Measurements from ENCODE around the gene KAZN. TPM values are rescaled to one million over a fixed set of nuclear protein-coding genes. Genes with fewer than 3 reads are reported as not detected.
A peak's percentile ranks its signal among the peaks of the same experiment; 100 is the strongest.
"Not testable (repeated sequence)": the region's sequence is repeated elsewhere in the genome, so short reads cannot be mapped to it uniquely, and the experiment has no call there.

The KAZN gene
- total RNA-seq, result 33.9 TPM

GRCh38 chr1:14598498-14599182 is at the start of gene KAZN:
Gene KAZN, plus strand, starts transcription at chr1:14598685.
- ATAC-seq, result peak; percentile 42

DNA sequence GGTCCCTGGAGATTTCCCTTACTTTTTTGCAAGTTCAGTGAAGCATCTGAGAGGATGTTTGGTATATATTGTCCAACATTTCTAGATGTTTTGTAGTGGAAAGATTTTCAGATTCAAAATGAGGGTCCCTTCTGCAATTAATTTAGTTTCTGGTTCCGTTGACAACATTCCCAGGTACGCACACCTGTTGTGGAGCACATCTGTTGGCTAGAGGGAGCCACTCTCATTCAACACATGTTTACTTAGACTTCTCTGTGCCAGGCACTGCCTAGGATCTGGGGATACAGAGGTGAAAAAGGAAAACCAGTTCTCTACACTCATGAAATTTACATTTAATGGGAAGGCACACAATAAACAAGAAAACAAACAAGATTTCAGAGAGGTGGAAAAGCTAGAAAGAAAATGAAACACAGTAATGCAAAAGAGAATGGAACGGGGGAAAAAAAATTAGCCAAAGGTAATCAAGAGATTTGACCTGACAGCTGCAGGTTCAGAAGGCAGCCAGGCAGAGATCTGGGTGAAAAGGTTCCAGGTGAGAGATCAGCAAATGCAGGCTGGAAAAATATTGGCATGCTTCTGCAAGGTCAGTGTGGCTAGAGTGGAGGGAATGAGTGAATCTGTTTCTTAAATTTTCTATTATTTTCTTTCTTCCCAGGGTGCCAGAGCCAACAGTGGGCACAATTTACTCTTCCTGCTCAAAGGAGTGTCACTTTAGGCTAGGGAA is 48.4 kb upstream of the KAZN start:
- no peak for ATAC-seq

DNA sequence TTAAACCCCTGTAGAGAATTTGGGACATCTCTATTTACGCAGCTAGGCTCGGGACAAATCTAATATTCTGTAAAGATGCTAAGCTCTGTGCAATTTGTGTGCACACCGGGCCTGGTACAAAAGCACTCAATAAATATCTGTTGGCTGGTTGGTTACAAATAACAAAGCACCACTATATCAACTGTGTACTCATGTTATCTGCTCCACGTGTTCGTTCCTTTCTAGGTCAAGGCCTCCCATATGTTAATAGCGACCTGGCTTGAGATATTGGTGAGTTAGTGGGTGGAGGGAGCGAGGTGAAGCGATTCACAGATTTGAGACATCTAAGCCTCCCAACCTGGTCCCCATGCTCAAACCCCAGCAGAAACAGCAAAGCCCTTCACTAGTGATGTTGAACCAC is 47.1 kb upstream of the KAZN start:
- no peak for ATAC-seq

DNA sequence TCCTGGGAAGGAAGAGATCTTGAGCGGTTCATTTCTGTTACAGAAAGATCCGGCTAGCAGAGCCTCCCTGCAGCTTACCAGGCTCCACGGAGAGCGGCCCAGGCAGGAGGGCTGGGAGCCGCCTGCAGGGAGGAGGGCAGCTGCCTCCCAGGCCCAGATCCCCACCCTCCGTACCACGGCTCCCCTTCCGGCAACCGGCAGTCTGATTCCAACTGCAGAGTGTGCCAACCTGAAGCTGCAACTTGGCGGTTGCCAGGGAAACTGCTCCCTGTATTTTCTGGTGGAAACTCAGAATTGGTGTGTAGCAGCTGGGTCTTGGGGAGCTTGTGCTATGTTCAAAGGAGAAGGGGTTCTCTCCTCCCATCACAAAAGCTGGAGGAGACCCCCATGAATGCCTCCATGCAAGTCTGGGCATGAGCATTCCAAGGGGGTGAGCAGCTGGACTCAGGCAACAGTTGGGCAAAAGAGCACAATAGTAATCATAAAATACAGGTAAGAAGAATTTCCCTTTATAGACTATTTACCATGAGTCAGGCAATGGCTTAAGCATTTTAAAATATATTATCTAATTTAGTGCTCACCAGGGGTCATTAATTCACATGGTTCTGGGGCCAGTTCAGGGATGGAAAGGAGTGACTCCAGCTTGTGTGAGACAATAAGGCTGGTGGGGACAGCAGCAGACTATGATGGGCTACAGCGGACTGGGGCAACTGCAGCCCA is 46.1 kb upstream of the KAZN start:
- no peak for ATAC-seq

DNA sequence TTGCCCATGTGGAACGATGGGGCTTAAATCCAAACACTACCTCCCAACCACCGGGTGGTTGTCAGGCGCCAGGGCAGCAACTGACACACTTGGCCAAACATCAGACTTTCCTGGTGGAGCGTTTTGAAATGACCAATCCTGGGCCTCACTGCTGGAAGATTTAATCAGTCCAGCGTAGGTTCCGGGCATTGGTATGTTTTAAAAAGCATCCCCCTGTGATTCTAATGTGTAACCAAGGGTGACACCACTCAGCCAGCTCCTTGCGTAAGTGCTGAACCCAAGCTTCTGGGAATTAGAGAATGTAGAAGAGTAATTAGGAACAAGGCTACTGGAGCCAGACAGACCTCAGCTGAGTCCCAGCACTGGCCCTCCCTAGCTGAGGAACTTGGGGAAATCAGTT is 44.8 kb upstream of the KAZN start:
- no peak for ATAC-seq

DNA sequence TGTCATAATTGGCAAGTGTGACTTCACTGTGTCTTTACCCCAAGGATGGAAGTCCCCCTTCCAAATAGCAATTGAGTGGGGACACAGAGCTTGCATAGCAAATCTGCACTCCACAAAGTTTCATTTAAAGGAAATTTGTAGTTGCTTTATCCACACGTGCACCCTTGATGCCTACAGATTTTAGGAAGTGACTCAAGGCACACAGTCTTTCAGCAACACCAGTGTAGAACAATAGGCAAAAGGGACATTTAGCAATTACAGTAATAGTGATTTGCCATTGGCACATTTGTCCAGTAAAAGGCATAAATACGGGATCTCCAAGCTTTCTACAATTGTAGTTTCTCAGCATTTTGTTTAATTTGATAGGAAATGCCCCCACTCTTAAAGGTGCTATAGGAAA is 43.4 kb upstream of the KAZN start:
- ATAC-seq, result no peak

- ATAC-seq, result no peak
These were observed 37.3 kb upstream of the KAZN start for GRCh38 chr1:14561014-14561693.

GRCh38 chr1:14565090-14565489 is 33.4 kb upstream of the KAZN start:
- ATAC-seq, result no peak

DNA sequence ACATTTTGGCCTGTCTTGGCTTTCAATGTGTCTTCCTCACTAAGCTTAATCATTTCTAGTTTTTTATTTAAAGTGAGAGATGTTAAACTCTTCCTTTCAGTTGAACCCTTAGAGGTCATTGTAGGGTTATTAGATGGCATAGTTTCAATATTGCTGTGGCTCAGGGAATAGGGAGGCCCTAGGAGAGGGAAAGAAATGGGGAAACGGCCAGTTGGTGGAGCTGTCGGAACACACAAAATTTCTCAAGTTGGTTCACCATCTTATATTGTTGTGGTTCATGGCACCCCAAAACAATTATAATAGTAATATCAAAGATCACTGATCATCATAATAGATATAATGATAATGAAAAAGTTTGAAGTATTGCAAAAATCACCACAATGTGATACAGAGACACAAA is 31.4 kb upstream of the KAZN start:
- ATAC-seq, result no peak

DNA sequence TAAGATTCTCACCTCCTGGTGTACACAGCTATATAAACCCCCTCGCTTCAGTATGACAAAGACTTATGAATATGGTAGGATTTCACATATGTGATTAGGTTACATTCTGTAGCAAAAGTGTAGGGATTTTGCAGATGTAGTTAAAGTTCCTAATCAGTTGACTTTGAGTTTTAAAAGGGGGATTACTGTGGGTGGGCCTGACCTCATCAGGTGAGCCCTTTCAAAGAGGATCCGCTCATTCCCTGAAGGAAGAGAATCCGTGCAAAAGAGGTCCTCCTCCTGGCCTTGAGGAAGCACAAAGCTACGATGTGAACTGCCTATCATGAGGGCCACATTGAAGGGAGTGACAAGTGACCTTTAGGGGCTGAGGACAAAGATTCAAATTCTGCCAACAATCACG is 30.6 kb upstream of the KAZN start:
- no peak for ATAC-seq

GRCh38 chr1:14568716-14569355 is 29.6 kb upstream of the KAZN start:
- ATAC-seq, result no peak

- no peak for ATAC-seq
These were observed 28.0 kb upstream of the KAZN start for GRCh38 chr1:14570514-14570913.

- ATAC-seq, result no peak
These were observed 26.4 kb upstream of the KAZN start for GRCh38 chr1:14571810-14572767.

DNA sequence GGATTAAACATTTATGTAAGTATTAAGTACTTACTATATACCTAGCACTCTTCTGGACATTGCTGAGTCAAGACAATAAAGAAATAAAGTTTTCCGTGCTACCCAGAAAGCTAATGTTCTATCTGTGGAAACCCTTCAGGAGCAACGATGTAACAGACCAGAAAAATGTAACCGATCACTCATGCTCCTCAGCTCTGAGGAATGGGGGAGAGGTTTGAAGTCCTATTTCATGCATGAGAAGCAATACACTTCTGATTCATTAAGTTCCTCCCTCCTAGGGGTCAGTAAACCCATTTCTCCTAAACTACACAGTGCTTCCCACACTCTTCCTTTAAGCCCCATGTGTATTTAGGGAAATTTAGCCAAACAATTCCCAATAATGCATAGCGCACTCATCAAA is 25.6 kb upstream of the KAZN start:
- ATAC-seq, result no peak

- ATAC-seq, result no peak
These were observed 22.3 kb upstream of the KAZN start for GRCh38 chr1:14576155-14576554.

GRCh38 chr1:14577261-14577660 is 21.2 kb upstream of the KAZN start:
- no peak for ATAC-seq

DNA sequence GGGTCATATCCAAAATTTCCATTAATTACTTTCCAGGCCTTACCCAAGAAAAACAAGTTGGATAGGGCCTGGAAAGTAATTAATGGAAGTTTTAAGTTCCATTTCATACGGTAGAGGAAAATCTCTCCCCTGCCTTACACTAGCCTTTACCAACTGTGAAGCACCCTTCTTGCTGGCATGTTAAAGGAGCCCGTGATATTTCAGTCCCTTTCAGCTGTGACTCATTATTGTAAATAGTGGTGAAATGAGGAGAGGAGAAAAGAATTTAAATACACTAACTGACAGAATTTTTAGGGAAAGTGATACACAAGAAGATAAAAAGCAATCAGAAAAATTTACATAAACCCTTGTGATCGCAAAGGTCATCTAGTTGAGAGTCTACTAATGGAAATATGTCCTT is 20.3 kb upstream of the KAZN start:
- ATAC-seq, result no peak

DNA sequence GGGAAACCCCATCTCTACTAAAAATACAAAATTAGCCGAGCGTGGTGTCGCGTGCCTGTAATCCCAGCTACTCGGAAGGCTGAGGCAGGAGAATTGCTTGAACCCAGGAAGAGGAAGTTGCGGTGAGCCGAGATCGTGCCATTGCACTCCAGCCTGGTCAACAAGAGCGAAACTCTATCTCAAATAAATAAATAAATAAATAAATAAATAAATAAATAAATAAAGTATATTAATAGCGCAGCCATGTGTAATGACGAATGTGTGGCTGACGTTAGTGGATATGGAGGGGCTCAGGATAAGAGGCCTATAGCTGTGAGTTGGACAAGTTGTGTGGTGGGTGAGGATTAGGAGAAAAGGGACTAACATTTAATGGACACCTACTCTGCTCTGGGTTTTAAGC is 18.2 kb upstream of the KAZN start:
- ATAC-seq, result not testable (repeated sequence)

GRCh38 chr1:14580986-14581385 is 17.5 kb upstream of the KAZN start:
- ATAC-seq, result no peak

GRCh38 chr1:14583788-14584187 is 14.7 kb upstream of the KAZN start:
- peak; percentile 83 for ATAC-seq

- no peak for ATAC-seq
These were observed 12.8 kb upstream of the KAZN start for GRCh38 chr1:14585728-14586127.
